Karpas-422 (cell line): ENCODE data around the gene TMEM120A. TPM values are rescaled to one million over a fixed set of nuclear protein-coding genes. Genes with fewer than 3 reads are reported as not detected.

Experiments
- small RNA-seq: library from RNA; depleted of rRNA; stranded (forward); fragments of <200 nt; gene quantifications from one replicate; pipeline ENCODE3, GENCODE V24; 2014
- total RNA-seq: library from RNA; depleted of rRNA; stranded (reverse); fragments of >200 nt; shearing (Covaris generic); gene quantifications from 2 replicates; pipeline ENCODE4 v1.2.3, GENCODE V29; 2014; ENCODE audit warnings: low replicate concordance; rRNA removed

Gene TMEM120A
- total RNA-seq, 1 experiment from 2014 or later, result 35.6 TPM

Small RNAs within 50 kb of the gene (small RNA-seq; reads per million reads assigned to genes)
- gene SNORA14A, result 0.55 reads per million, percentile 12 among the genes with 10 or more reads in this experiment

Other genes starting within 250 kb of the TMEM120A start
- not detected in 2 replicates for gene CCL26, start 222.4 kb downstream of the TMEM120A start, total RNA-seq
- not detected in 2 replicates for gene CCL24, start 180.8 kb downstream of the TMEM120A start, total RNA-seq
- 35.2 and 35.5 TPM in 2 replicates for gene RHBDD2, start 115.6 kb downstream of the TMEM120A start, total RNA-seq
- gene POR, start 79.4 kb downstream of the TMEM120A start, total RNA-seq, result 19.8 and 38.9 TPM in 2 replicates
- gene STYXL1, start 53.4 kb upstream of the TMEM120A start, total RNA-seq, result 22.2 and 30.5 TPM in 2 replicates
- gene MDH2, start 53.5 kb upstream of the TMEM120A start, total RNA-seq, result 142 TPM in 2 replicates
- not detected in 2 replicates for gene SRRM3, start 207.3 kb upstream of the TMEM120A start, total RNA-seq